GM12872 (cell line): ENCODE results near the gene NPTX1.

Source experiments
- TF ChIP-seq, protein P1 (sequence below): IDR thresholded peaks from 3 replicates; pipeline ENCODE4 v1.5.1; 2011; ENCODE audit warnings: low read depth, mild to moderate bottlenecking, low read length, moderate library complexity; ENCODE audit not compliant: insufficient read depth

Gene NPTX1

DNA sequence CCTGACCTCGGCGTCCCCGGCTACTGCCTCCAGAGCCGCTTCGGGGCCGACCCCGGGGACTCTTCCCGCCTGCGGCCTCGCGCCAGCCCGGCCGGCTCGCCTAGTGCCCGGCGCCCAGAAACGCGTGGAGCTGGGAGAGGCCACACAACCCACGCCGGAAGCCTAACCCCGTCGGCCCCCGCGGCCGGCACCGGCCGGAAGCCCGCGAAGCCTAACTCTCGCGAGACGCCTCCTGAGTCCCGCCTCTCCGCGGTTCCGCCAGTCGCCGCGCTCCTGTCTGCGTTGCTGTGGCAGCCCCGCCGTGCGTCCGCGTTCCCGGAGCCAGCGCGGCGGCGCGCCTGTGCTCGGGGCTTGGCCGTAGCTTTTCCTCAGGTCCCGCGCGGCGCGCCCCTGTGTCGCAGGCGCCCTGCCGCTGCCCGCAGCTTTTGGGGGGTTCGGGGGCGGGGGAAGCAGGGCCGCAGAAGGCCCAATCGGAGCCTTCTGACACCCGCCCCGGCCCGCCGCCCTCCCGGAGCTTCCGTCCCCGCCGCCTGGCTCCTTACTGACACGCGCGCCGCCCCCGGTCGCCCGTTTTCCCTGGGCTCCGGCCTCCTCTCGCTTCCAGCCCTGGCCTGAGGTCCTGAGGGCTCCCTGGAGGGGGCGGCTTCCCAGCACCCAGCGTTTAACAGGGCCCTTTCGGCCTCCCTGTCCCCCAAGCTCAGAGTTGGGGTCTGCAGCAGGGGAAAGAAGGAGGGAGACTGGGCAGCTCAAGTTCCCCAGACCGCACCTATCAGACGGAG lies 21.7 kb downstream of the NPTX1 start:
- TF ChIP-seq, protein P1, sequence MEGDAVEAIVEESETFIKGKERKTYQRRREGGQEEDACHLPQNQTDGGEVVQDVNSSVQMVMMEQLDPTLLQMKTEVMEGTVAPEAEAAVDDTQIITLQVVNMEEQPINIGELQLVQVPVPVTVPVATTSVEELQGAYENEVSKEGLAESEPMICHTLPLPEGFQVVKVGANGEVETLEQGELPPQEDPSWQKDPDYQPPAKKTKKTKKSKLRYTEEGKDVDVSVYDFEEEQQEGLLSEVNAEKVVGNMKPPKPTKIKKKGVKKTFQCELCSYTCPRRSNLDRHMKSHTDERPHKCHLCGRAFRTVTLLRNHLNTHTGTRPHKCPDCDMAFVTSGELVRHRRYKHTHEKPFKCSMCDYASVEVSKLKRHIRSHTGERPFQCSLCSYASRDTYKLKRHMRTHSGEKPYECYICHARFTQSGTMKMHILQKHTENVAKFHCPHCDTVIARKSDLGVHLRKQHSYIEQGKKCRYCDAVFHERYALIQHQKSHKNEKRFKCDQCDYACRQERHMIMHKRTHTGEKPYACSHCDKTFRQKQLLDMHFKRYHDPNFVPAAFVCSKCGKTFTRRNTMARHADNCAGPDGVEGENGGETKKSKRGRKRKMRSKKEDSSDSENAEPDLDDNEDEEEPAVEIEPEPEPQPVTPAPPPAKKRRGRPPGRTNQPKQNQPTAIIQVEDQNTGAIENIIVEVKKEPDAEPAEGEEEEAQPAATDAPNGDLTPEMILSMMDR = no peak

DNA sequence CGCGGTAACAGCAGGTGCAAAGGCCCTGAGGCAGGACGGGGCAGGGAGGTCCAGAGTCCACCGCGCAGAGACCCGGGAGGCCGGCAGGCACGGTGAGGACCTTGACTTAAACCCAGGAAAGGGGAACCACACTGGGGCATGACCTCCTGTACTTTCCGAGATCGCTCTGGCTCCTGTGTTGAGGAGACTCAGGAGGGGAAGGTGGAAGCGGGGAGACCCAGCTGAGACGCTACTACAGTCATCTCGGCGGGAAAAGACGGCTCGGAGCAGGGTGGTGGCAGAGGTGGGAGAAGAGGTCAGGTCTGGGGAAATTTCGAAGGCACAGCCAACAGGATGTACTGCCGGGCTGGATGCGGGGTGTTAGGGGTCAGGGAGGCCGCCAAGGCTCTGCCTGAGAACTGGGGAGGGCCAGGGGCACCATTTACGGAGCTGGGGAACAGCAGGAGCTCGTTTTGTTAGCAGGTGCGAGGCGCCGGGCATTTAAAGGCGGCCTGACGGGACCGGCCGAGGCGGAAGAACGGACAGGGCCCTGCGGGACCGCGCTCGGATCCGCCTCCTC lies 22.3 kb downstream of the NPTX1 start:
- TF ChIP-seq, protein P1 = no peak

DNA sequence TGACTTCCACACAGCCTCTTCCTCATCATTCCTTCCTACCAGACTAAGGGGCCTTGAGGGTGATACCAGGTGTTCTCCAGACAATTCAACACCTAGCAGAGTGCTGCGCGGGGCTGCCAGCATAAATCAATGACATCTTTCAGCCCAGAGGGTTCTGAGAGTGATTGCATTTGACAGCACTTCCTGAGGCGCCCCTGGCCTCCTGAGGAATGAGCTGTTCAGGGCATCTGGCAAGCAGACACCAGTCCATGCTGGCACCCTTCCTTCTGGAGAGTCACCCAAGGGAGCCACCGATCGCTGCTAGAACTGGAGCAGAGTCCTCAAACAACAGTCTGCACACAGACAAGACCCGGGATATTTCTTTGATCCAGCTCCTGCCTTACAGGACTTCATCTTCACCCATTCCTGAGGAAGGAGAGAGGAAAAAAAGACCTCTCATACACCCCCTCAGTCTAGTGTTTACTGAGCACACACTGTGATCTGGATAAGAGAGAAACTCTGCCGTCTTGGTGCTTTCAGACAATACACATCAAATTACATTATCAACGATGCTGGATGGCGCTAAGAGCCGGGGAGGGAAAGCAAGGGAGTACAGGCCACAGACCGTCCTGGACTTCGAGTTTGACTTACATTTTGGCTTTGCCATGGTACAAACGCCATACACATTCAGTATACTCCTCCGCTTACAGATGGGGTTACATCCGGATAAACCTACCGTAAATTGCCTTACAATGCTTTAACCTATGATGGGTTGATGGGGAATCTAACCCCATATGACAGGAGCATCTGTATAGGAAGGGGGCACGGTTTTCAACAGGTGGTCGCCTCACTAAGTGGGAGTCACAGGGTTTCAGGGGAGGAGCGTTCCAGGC lies 23.0 kb downstream of the NPTX1 start:
- TF ChIP-seq, protein P1 = no peak

DNA sequence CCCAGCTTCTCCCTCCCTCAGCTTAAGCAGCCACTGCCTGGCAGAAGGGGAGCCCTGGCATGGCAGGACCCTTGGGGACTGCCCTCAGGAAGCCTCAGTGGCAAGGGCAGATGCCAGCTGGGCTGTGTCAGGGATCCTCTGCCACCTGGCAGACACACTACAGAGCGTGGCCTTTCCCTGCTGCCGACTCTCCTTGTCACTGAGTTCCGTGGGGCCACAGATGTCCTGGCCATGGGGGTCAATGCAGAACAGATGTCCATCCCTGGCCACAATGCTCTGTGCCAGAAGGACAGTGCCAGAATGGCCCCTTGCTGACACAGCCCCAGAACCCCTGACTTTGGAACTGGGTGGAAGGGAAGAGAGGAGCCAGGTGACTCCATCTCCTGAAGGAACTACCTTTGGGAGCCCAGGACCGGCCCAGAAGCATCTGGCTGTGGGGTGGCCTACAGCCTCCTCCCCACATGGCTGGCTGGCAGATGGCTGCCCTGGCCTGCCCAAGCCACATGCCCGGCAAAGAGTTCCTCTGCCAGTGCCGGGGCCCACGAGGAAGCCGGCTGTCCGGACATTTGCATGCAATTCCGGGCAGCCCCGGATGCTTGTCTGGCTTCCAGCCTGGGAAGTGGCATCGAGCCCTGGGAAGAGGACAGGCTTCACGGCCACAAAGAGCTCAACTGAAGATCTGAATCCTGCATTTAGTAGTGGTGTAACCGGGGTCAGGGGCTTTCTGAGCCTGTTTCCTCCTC lies 24.1 kb downstream of the NPTX1 start:
- TF ChIP-seq, protein P1 = no peak

DNA sequence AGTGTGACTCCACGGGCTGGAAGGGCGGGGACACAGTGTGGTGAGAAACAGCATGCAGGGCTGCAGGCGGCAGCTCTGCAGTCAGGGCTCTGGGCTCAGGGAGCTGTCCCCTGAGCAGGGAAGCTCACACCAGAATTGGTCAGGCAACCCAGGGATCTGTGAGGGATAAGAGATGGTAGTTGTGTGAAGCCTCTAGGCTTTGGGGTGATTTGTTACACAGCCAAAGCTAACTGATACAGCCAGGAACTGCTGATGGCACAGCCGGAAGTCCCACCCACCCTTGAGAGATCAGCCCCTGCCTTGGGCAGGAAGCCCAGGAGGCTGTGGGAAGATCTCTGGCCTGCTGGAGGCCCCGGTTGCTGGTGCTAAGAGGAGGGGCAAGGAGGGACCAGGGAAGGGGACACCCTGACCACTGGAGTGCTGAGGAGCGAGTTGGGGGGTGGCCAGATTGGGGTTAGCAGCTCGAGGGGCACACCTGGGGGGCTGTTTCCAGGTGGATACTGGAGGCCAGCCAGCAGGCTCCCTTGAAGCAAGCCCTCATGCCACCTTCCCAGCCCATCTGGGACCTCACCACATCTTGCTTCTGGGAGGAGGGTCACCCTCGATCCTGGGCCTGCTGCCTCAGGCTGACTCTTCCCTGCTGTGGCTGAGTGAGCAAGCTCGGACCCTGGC lies 25.2 kb downstream of the NPTX1 start:
- TF ChIP-seq, protein P1 = no peak

DNA sequence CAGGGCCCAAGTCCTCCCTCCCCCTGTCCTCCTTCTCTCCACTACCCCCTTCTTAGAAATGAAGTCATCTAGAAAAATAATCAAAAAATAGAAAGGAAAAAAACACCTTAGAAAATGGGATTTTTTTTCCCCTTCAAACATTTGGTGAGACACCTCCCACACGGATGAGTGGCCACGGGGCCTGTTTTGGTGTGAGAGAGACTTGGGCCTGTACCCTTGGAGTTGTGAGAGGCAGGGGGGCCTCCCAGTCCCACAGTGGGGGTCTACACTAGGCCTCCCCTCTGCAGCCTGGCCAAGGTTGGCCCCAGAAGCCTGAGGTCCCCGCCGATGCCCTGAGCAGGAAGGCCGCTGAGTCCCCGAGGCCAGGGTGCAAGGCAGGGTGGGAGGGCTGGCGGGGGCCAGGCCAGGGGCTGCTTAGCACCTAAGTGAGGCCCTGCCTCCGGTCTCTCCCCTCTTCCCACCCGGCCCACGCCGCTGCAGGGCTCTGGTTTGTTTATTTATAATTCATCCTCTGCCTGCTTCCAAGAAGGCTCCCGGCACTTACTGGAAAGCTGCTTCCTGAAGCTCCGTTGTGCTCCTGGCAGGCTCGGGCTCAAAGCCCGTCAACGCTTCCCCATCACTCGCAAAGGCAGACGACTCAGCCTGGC lies 26.4 kb downstream of the NPTX1 start:
- TF ChIP-seq, protein P1 = no peak
